GM19324 (cell line): ENCODE measurements around the gene MESD.

Experiments
- ATAC-seq: cut with Tn5 transposase; IDR thresholded peaks from one replicate; pipeline ENCODE4 v1.9.1; 2021; ENCODE audit warnings: mild to moderate bottlenecking, moderate library complexity; ENCODE audit not compliant: unreplicated experiment, low FRiP score

The MESD gene

GRCh38 chr15:80942746-80943565, 46.7 kb downstream of the MESD start:
- no peak for ATAC-seq

- no peak for ATAC-seq
Observed at GRCh38 chr15:80942266-80942665, 47.4 kb downstream of the MESD start.

GRCh38 chr15:80940851-80941250, 48.8 kb downstream of the MESD start:
- no peak for ATAC-seq

GRCh38 chr15:80940331-80940730, 49.3 kb downstream of the MESD start:
- no peak for ATAC-seq

GRCh38 chr15:80939216-80939615, 50.4 kb downstream of the MESD start:
- no peak for ATAC-seq

GRCh38 chr15:80937718-80938117, 51.9 kb downstream of the MESD start:
- no peak for ATAC-seq

- no peak for ATAC-seq
Observed at GRCh38 chr15:80936288-80937078, 53.1 kb downstream of the MESD start.

GRCh38 chr15:80934761-80935221, 54.8 kb downstream of the MESD start:
- no peak for ATAC-seq

GRCh38 chr15:80932989-80933388, 56.6 kb downstream of the MESD start:
- ATAC-seq, result no peak

GRCh38 chr15:80932513-80932815, 57.2 kb downstream of the MESD start:
- no peak for ATAC-seq

GRCh38 chr15:80931721-80932512, 57.7 kb downstream of the MESD start:
- ATAC-seq, result no peak

- no peak for ATAC-seq
Observed at GRCh38 chr15:80931191-80931590, 58.4 kb downstream of the MESD start.

- no peak for ATAC-seq
Observed at GRCh38 chr15:80929689-80930088, 59.9 kb downstream of the MESD start.

- ATAC-seq, result no peak
Observed at GRCh38 chr15:80929225-80929624, 60.4 kb downstream of the MESD start.

- no peak for ATAC-seq
Observed at GRCh38 chr15:80926126-80926525, 63.5 kb downstream of the MESD start.

GRCh38 chr15:80925597-80926059, 64.0 kb downstream of the MESD start:
- no peak for ATAC-seq

GRCh38 chr15:80924278-80924677, 65.3 kb downstream of the MESD start:
- no peak for ATAC-seq

- no peak for ATAC-seq
Observed at GRCh38 chr15:80923668-80924067, 66.0 kb downstream of the MESD start.

- ATAC-seq, result no peak
Observed at GRCh38 chr15:80921736-80922410, 67.7 kb downstream of the MESD start.

- ATAC-seq, result no peak
Observed at GRCh38 chr15:80920271-80920699, 69.3 kb downstream of the MESD start.
